OCI-M2 (cell line): Measurements from ENCODE around the gene KIAA1191.
"Not testable (repeated sequence)": the region's sequence is repeated elsewhere in the genome, so short reads cannot be mapped to it uniquely, and the experiment has no call there.

ENCODE experiments used
- DNase-seq: peaks from one replicate; lab custom pipeline; 2025; ENCODE audit not compliant: unreplicated experiment; lab: John Stamatoyannopoulos, UW

The KIAA1191 gene

DNA sequence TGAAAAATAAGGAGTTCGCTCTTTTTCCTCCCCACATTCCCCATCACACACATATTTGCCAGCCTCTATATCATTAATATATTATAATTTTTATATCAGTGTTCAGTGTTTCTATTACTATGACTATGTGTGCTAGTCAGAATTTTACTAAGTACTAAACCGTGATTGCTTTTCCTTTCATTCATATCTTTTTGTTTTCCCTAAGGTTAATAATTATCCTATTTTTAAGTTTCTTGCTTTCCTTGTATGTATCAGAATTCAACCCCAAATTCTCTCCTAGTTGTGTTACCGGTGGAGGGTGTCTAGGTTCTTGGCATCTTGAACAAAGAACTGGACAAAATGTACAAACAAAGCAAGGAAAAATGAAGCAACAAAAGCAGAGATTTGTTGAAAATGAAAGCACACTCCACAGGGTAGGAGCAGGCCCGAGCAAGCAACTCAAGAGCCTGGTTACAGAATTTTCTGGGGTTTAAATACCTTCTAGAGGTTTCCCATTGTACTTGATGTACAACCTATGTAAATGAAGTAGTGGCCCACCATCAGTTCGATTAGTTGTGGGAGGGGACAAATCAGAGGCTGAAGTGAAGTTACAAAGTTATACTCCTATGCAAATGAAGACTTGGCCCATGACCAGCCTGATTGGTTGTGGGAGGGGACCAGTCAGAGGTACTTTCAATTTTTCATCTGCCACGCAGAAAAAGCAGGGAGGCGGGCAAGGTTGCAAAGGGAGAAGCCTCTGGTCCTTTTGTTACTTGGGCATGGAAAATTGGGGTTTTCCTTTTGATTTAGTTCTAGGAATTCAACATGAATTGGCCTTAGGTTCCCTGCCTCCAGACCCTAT is 43.8 kb downstream of the KIAA1191 start:
- no peak for DNase-seq

DNA sequence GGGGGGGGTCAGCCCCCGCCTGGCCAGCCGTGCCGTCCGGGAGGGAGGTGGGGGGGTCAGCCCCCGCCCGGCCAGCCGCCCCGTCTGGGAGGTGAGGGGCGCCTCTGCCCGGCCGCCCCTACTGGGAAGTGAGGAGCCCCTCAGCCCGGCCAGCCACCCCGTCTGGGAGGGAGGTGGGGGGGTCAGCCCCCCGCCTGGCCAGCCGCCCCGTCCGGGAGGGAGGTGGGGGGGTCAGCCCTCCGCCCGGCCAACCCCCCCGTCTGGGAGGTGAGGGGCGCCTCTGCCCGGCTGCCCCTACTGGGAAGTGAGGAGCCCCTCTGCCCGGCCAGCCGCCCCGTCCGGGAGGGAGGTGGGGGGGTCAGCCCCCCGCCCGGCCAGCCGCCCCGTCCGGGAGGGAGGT is 56.2 kb downstream of the KIAA1191 start:
- not testable (repeated sequence) for DNase-seq
